Measurements from ENCODE around the gene RNF152. TPM values are rescaled to one million over a fixed set of nuclear protein-coding genes. Genes with fewer than 3 reads are reported as not detected.

RNF152 gene
- total and polyA plus RNA-seq, 2 of the 13 experiments (the other 11 are each of a cell fraction or from before 2014, with no cell fraction given) = 0.04 TPM; not detected in 1

- 0 out of 2 replicates have a peak, but pooled peaks have one; percentile 18 for TF ChIP-seq UBTF (CRISPR knock-in tag; IDR thresholded peaks at IDR 0.05)
Observed at GRCh38 chr18:61893971-61894750, 1.4 kb upstream of the RNF152 start (continued).

- no peak for FAIRE-seq
- no peak for DNase-seq (ENCODE audit: low spot score)
- Histone ChIP-seq H3K27ac (ENCODE audit: extremely low read length, insufficient read depth, low read length) (no peak overlapping the region), H3K79me2 (ENCODE audit: insufficient read depth, low read length) (no peaks in the 10 kb centered on the region), H2AFZ (ENCODE audit: low read length) (no peak overlapping the region), H4K20me1 (ENCODE audit: insufficient read depth, low read length) (no peaks in the 10 kb centered on the region), H3K27me3 (ENCODE audit: control insufficient read depth in 1 of 2, insufficient read depth in 2 of 2, low read length in 2 of 2) (peaks cover 6 to 38% of the 10 kb centered on the region in 2 experiments), H3K9ac (ENCODE audit: insufficient read depth, low read depth, low read length) (no peak overlapping the region), H3K4me3 (replicated peaks in 1 of 3; ENCODE audit: insufficient read depth in 1 of 3, low read depth in 2 of 3, low read length in 3 of 3) (peak overlapping the region; percentile 49 to 63 (median 58); a peak in 4 of 6 replicates), H3K9me3 (ENCODE audit: low read length) (no peaks in the 10 kb centered on the region), H3K4me1 (ENCODE audit: insufficient read depth, low read length) (no peaks in the 10 kb centered on the region), H3K4me2 (ENCODE audit: low read depth, low read length) (peak overlapping the region; percentile 65), H3K36me3 (replicated peaks in 1 of 2; ENCODE audit: control insufficient read depth in 1 of 2, insufficient read depth in 2 of 2, low read length in 2 of 2) (no peaks in the 10 kb centered on the region)
- ChIA-PET CTCF (ENCODE audit: low intra/inter-chr PET ratio, low total read pairs) (interaction anchor here (0.7 kb wide), 1 partner anchor 258 kb away, joined by 3 read pairs; no protein-coding TSS in a partner anchor), POLR2A (no interaction called here)
- peak; percentile 69 for ATAC-seq
- WGBS (ENCODE audit: low lambda C conversion rate) = 13% methylated on average over 21 of the region's 65 CpGs
- intact Hi-C loops (cut with micrococcal nuclease; ENCODE audit: unreplicated experiment) (no loop called here), in situ Hi-C loops (cut with HindIII; ENCODE audit: extremely low pct_ligation_motif_present, low pct_unique_long_range_greater_than_20kb) (no loop called here)
- no TSS peak for BruUV-seq (replicated peaks)
- peak; percentile 87 for TF ChIP-seq ZBTB14 (CRISPR knock-in tag; IDR thresholded peaks at IDR 0.05)
- TF ChIP-seq CC2D1A (CRISPR knock-in tag; IDR thresholded peaks at IDR 0.05) = no peak
- no peak for TF ChIP-seq MEF2D (CRISPR knock-in tag; IDR thresholded peaks at IDR 0.05)
- no peak for TF ChIP-seq ASH2L (IDR thresholded peaks at IDR 0.05; ENCODE audit: insufficient read length, low read depth, low read length)
- no peak for TF ChIP-seq TBL1XR1 (IDR thresholded peaks at IDR 0.05; ENCODE audit: borderline replicate concordance, low read length, partially characterized antibody)
- TF ChIP-seq MYNN (CRISPR knock-in tag; IDR thresholded peaks at IDR 0.05; ENCODE audit: low read depth) = no peak
- no peak for TF ChIP-seq E2F5 (CRISPR knock-in tag; conservative IDR thresholded peaks at IDR 0.05)
- TF ChIP-seq ONECUT2 (CRISPR knock-in tag; IDR thresholded peaks at IDR 0.05) = no peak
- TF ChIP-seq NR3C1 (CRISPR knock-in tag; IDR thresholded peaks at IDR 0.05) = no peak
- TF ChIP-seq ZSCAN12 (CRISPR knock-in tag; IDR thresholded peaks at IDR 0.05) = no peak
- no peak for TF ChIP-seq ZNF33B (CRISPR knock-in tag; IDR thresholded peaks at IDR 0.05)
- no peak for TF ChIP-seq ZNF841 (CRISPR knock-in tag; IDR thresholded peaks at IDR 0.05; ENCODE audit: borderline replicate concordance)
- TF ChIP-seq SALL2 (CRISPR knock-in tag; IDR thresholded peaks at IDR 0.05) = no peak
- no peak for TF ChIP-seq RBM22 (optimal IDR thresholded peaks at IDR 0.05; ENCODE audit: low read length)
- no peak for TF ChIP-seq PHF5A (CRISPR knock-in tag; IDR thresholded peaks at IDR 0.05; ENCODE audit: low read depth, unreplicated experiment)
- TF ChIP-seq RARG (CRISPR knock-in tag; IDR thresholded peaks at IDR 0.05; ENCODE audit: low read depth) = no peak
- TF ChIP-seq ZNF724P (CRISPR knock-in tag; IDR thresholded peaks at IDR 0.05; ENCODE audit: borderline replicate concordance) = no peak
Observed at GRCh38 chr18:61893309-61893970, 633 bp upstream of the RNF152 start.
